Upper lobe of left lung (tissue), 4 donors: ENCODE results near the gene TRAPPC10.

Source experiments
- POLR2A ChIP-seq, 4 donors: fragments of 450-650 bp; IDR thresholded peaks; one replicate each; pipeline ENCODE4 v1.5.1; 2016 to 2017; ENCODE audit warnings: antibody characterized with exemption in 4 of 4, mild to moderate bottlenecking in 2 of 4
- TF ChIP-seq, protein P1 (sequence below), 6 experiments: fragments of 450-650 bp in 4 of 6; fragments of 200-600 bp in 2 of 6; sonication (generic) in 2 of 6; IDR thresholded peaks; one replicate each; pipeline ENCODE4 v1.5.1; 2016 to 2019; ENCODE audit warnings: antibody characterized with exemption in 6 of 6

DNA sequence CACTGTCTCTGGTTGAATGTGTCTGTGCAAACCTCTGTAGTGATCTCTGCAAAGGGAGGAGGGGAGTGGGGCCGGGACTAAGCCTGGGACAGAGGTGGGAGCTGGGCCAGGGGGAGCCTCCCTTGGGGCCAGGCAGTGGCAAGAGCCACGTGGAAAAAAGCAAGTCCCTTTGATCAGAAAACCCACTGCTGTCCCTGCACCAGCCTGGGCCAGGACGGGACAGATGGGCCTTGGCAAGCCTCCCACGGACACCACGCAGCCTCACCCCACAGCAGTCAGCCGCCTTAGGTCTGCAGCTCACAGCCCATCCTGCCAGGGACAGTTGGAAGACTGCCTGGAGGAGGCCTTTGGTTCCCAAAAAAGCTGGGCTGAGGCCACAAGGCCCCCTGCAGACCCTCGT is 11.7 kb upstream of the TRAPPC10 start:
- TF ChIP-seq POLR2A (IDR thresholded peaks at IDR 0.05): no peak
- TF ChIP-seq, protein P1, sequence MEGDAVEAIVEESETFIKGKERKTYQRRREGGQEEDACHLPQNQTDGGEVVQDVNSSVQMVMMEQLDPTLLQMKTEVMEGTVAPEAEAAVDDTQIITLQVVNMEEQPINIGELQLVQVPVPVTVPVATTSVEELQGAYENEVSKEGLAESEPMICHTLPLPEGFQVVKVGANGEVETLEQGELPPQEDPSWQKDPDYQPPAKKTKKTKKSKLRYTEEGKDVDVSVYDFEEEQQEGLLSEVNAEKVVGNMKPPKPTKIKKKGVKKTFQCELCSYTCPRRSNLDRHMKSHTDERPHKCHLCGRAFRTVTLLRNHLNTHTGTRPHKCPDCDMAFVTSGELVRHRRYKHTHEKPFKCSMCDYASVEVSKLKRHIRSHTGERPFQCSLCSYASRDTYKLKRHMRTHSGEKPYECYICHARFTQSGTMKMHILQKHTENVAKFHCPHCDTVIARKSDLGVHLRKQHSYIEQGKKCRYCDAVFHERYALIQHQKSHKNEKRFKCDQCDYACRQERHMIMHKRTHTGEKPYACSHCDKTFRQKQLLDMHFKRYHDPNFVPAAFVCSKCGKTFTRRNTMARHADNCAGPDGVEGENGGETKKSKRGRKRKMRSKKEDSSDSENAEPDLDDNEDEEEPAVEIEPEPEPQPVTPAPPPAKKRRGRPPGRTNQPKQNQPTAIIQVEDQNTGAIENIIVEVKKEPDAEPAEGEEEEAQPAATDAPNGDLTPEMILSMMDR (IDR thresholded peaks at IDR 0.05): no peak
